DMS79 (cell line): ENCODE results near the gene ZBTB7C.
"Not testable (repeated sequence)": the region's sequence is repeated elsewhere in the genome, so short reads cannot be mapped to it uniquely, and the experiment has no call there.

Experiments used
- DNase-seq: peaks from one replicate; lab custom pipeline; 2025; lab: John Stamatoyannopoulos, UW

ZBTB7C gene

GRCh38 chr18:48408727-48409590 is at the start of gene ZBTB7C:
Gene ZBTB7C (minus strand): TSS chr18:48409383.
- no peak for DNase-seq

- DNase-seq = no peak
These were observed 47.7 kb upstream of the ZBTB7C start for GRCh38 chr18:48456838-48457237.

DNA sequence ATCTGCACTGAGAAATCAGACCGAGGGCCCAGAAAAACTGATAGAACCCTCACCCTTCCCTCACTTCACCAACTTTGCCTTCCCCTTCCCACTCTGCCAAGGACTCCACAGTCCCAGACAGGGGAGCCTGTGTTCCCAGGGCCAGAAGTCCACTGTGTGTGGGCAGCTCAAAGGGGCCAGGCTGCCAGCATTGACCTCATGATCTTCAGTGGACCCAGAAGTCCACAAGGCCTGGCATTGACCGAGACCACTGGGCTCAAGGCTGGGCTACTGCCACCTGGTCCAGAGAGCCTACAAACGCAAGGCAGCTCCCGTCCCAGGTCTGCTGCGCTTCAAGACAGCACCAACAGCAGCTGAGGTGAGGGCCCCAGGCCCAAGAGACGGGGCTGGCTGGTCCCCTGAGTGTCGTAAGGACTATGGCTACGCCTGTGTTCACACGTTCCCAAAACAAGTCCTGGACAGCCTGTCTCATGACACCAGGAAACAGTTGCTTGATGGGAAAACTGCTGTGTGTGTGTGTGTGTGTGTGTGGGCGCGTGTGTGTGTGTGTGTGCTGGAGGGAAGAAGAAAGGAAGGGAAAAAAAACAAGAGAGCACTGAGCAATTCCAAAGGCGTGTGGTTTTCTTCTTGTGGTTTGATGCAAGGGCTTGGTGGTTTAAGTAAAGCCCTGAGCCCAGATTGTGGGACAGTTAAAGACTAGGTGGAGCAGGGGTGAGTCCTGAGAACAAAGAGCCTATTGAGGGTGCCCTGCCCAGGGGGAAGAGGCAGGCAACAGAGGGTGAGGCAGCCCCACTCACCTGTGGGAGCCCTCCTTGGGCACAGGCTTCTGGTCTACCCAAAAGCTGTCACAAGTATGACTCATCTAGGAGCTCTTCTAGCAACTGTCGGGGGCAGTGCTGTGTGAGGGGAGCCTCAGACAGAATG is 46.6 kb upstream of the ZBTB7C start:
- DNase-seq = peak; percentile 18

DNA sequence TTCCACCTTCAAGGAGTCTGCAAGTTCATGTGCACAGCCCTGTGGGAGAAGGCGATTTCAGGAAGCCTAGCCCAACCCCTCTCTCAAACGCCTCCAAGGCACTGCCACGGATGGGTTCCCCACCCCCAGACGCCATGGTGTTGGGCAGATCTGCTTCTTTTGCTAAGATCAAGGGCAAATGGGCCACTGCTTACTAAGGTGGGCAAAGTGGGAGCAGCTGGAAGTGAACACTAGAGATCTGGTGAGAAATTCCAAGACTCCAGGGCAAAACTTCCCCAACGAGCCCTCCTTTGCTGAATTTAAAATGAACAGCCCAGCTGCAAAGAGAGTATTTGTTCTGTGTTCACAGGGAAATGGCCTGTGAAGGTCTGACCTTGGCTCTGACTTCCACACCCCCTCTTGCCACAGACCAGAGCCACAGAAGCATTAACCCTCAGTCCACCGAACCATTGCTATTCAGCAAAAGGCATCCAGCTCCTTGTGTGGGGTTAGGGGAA is 45.1 kb upstream of the ZBTB7C start:
- DNase-seq = no peak

DNA sequence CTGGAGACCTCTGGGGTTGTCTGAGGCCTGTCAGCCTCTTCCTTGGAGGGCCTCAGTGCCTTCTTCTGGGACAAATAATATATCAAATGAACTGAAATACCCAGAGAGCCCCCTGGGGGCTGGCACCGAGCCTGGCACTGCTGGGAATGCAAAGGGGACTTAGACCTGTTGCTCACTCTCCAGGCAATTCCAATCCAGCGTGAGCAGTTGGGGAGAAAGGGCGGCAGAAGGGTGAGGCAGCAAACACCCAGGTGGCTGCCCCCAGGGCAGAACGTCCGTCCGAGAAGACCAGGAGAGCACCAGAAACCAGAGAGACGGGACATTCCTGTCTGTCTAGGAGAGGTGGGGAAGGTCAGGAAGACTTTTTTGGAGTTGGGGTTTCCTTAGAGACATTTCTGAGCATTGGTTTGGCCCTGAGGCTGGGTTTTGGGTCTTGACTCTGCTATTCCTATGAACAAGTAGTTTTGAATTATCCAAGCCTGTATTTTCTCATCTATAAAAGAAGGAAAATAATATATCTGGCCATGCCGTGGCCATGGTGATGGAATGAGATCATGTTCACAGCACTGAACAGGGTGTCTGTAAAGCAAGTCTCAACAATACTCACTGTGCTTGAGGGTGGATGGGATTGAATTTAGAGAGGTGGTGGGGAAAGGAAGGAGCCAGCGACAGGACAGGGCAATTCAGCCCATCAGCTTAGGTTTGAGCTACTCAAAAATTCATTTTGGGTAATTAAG is 44.3 kb upstream of the ZBTB7C start:
- no peak for DNase-seq

GRCh38 chr18:48452861-48453323 is 43.7 kb upstream of the ZBTB7C start:
- no peak for DNase-seq

DNA sequence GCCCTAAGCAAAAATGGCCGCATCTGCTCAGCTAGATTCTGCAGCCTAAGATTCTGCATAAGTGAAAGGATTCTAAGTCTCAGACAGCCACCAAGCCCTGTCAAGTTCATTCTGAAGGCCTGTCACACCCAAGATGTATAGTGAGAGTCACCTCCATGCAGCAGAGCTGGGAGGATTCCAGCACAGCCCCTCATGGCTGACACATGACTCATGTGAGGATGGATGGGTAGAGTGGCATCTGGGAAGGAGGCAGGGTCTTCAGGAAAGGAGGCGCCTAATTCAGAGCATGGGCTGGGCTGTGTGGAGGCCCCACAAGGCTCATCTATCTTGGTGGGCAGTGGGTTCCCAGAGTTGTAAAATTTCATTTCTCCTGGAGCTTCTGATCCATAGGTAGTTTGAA is 41.5 kb upstream of the ZBTB7C start:
- DNase-seq = no peak

- DNase-seq = peak; percentile 71
These were observed 37.5 kb upstream of the ZBTB7C start for GRCh38 chr18:48446582-48447225.

GRCh38 chr18:48445540-48445939 is 36.4 kb upstream of the ZBTB7C start:
- peak; percentile 16 for DNase-seq

DNA sequence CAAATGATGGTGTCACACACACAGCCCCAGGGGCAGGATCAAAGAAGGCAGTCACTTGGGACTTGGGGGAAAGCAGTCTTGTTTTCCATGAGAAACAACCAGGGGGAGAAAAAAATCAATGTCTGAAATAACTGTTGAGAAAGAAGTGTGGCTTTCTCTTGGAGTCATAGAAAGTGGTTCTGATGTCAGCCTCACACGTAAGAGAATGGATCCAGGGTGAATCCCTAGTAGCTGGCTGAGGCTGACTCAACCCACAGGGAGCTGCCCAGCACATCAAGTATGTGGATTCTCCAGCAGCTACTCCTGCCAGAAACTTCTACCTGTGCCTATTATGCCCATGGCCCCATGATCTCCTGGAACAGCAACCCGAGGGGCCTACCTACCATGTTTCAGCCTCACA is 33.6 kb upstream of the ZBTB7C start:
- no peak for DNase-seq

DNA sequence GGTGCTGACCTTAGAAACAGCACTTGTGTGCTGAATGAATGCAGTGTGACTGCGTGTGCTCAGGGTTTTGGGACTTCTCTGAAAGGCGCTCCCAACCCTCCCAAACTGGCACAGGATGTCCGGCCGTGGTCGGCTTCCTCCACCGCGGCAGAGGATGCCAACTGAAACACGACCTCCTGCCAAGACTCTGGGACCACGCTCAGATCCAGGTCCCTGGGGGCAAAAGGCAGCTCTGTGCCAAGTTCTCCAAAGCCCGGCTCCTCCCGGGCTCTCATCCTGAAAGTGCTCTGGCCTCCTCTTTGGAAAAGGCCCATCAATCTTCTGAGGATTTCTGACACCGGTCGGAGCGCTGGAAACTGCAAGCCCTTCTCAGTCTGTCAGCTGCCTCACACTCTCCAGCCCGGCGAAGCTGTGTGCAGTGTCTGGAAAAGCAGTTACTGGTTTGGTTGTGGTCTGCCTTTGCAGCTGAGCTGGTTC is 32.3 kb upstream of the ZBTB7C start:
- peak; percentile 70 for DNase-seq

GRCh38 chr18:48440924-48441323 is 31.7 kb upstream of the ZBTB7C start:
- DNase-seq = no peak

GRCh38 chr18:48436907-48437306 is 27.7 kb upstream of the ZBTB7C start:
- DNase-seq = no peak

DNA sequence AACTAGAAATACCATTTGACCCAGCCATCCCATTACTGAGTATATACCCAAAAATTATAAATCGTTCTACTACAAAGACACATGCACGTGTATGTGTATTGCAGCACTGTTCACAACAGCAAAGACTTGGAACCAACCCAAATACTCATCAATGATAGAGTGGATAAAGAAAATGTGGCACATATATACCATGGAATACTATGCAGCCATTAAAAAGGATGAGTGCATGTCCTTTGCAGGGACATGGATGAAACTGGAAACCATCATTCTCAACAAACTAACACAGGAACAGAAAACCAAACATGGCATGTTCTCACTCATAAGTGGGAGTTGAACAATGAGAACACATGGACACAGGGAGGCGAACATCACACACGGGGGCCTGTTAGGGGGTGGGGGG is 25.2 kb upstream of the ZBTB7C start:
- not testable (repeated sequence) for DNase-seq

GRCh38 chr18:48433541-48433940 is 24.4 kb upstream of the ZBTB7C start:
- no peak for DNase-seq

DNA sequence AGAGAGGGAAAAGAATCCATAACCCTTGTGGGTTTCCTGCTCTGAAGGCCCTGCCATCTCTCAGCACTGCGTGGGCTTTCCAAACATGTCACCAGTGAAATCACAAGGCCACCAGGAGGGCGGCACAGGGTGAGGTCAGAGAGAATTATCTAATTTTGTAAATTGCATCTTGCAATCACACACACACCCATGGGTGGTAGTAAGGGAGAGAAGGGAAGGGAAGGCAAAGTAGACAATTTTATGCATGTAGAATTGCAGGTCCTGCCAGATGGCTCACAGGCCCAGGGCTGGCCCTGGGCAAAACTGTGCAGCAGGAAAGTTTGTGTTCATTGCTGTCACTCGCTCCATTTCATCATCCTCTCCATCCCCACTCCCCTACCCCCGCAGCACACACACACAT is 21.0 kb upstream of the ZBTB7C start:
- no peak for DNase-seq

- DNase-seq = no peak
These were observed 19.4 kb upstream of the ZBTB7C start for GRCh38 chr18:48428475-48429177.

DNA sequence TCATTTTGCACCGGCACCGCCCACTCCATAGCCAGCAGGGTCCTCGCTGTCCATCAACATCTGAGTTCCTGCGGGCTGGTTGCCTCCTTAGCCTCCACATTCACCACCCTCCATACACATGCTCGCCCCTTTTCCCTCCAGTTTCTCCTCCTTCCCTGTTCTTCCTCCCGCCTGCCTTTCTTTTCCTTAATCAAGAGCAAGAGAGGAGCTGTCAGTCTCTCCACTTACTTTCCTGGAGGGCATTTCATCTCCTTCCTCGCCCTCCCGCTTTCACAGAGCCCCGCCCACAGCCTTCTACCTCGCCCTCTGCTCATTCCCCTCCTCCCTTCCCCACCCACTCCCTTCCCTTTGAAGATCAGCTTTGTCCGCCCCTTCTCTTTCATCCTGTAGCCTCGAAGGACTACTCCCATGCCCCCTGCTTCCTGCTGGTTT is 13.8 kb upstream of the ZBTB7C start:
- no peak for DNase-seq

- no peak for DNase-seq
These were observed 10.3 kb upstream of the ZBTB7C start for GRCh38 chr18:48419277-48420022.
